ENCODE data around the gene TEX44. TPM values are rescaled to one million over a fixed set of nuclear protein-coding genes. Genes with fewer than 3 reads are reported as not detected.
"Not testable (repeated sequence)": the region's sequence is repeated elsewhere in the genome, so short reads cannot be mapped to it uniquely, and the experiment has no call there.

Gene TEX44
- not detected in 2 replicates for total RNA-seq

GRCh38 chr2:231592636-231593145 is at the start of gene TEX44:
TEX44 (plus strand) TSS chr2:231592864; CDS start chr2:231592952, 88 bp downstream.
- Mint-ChIP-seq H3K4me3 (ENCODE audit: low read depth) (no peak within 1 kb of the TSS), H3K9me3 (no peaks in the 10 kb centered on the region), H3K27ac (no peak within 1 kb of the TSS), H3K27me3 (ENCODE audit: low read depth) (peaks cover 2% of the 10 kb centered on the region), H3K4me1 (ENCODE audit: low read depth) (no peaks in the 10 kb centered on the region), H3K36me3 (ENCODE audit: low read depth) (no peaks in the 10 kb centered on the region)
- intact Hi-C loops (cut with micrococcal nuclease), result no loop called here
- no peak for DNase-seq (ENCODE audit: low spot score)

DNA sequence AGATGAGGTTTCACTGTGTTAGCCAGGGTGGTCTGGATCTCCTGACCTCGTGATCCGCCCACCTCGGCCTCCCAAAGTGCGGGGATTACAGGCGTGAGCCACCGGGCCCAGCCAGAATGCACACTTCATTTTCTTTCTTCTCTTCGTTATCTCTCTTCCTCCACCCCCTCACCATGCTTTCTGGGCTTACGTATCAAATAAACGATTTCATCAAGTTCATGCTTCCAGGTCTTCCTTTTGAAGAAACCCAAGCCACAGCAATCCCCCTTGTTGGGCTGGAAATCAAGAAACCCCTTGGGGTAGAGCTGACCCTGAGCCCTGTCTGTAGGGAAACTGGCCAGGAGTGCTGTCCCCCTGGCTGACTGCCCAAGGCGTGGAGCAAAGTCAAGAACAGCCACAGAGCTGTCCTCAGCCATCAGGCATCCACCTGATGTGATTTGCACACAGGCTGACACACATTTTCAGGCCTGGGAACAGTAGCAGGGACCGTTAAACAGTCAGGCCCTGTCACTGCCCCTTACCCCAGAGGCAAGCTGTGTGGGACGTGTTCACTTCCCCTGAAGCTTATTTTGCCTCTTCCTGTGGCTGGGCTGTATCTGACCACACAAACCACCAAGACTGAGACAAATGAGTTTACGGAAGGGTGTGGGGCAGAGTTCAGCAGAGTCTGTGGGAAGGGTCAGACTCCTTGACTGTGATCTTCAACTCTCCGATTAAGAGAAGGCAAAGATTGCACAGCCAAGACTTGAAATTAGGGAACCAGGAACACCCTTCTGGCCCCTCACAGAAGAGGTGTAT is 47.4 kb upstream of the TEX44 start:
- peak; percentile 78 for DNase-seq (ENCODE audit: low spot score)
- peaks cover 40% of the 10 kb centered on the region for H3K4me1 Mint-ChIP-seq (ENCODE audit: low read depth)
- H3K27ac Mint-ChIP-seq, result peak overlapping the region; percentile 99
- peaks cover 24% of the 10 kb centered on the region for H3K9me3 Mint-ChIP-seq
- peaks cover 33% of the 10 kb centered on the region for H3K36me3 Mint-ChIP-seq (ENCODE audit: low read depth)
- H3K27me3 Mint-ChIP-seq (ENCODE audit: low read depth), result peaks cover 8% of the 10 kb centered on the region
- H3K4me3 Mint-ChIP-seq (ENCODE audit: low read depth), result peak overlapping the region; percentile 78
- intact Hi-C loops (cut with micrococcal nuclease), result loop anchor here (1.0 to 2.0 kb wide), 3 partner anchors 13 to 21 kb away; partner anchors contain the start of gene NMUR1

DNA sequence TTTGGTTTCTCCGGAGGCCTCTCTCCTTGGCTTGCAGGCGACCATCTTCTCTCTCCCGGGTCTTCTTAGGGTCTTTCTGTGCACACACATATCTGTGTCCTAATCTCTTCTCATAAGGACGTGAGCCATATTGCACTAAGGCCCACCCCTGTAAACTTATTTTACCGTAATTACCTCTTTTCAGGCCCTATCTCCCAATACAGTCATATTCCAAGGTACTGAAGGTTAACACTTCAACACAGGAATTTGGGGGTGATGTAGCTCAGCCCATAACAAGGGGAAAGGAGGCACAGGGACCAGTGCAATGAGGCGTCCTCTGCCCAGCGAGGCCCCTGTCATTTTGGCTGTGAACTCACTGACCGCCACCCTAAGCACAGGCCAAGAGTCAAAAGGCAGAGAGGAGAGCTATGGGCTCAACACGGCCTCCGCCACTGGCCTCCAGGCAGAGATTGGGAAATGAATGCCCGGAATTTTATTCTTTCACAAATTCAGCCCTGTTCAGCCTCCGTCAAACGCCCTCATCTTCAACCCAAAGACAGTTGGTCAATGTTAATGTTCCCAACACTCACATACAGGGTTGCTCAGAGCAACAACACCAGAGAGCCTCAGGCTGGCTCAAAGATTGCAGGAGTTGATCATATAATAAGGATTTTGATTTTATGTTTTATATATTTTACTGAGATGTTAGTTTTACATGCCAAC is 46.5 kb upstream of the TEX44 start:
- no peak for DNase-seq (ENCODE audit: low spot score)
- Mint-ChIP-seq H3K36me3 (ENCODE audit: low read depth) (peaks cover 34% of the 10 kb centered on the region), H3K27ac (peak overlapping the region; percentile 99), H3K4me3 (ENCODE audit: low read depth) (peak overlapping the region; percentile 78), H3K4me1 (ENCODE audit: low read depth) (peaks cover 40% of the 10 kb centered on the region), H3K9me3 (peaks cover 28% of the 10 kb centered on the region), H3K27me3 (ENCODE audit: low read depth) (peaks cover 8% of the 10 kb centered on the region)
- intact Hi-C loops (cut with micrococcal nuclease), result no loop called here

DNA sequence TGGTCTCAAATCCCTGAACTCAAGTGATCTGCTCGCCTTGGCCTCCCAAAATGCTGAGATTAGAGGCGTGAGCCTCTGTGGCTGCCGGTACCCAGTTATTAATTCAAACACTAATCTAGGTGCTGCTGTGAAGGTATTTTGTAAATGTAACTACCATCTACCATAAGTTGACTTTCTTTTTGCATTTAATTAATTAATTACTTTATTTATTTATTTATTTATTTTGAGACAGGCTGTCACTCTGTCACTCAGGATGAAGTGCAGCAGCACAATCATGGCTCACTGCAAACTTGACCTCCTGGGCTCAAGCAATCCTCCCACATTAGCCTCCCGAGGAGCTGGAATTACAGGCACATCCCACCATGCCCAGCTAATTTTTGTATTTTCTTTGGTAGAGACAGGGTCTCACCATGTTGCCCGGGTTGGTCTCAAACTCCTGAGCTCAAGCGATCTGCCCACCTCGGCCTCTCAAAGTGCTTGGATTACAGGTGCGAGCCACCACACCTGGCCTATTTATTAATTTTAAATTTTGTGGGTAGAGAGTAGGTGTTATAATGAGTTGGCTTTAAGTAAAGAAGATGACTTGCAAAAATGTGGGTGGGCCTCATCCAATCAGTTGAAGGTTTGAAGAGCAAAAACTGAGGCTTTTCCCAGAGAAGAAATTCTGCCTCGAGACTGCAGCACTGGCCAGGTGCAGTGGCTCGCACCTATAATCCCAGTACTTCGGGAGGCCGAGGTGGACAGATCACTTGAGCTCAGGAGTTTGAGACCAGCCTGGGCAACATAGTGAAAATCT is 45.2 kb upstream of the TEX44 start:
- intact Hi-C loops (cut with micrococcal nuclease), result no loop called here
- Mint-ChIP-seq H3K4me3 (ENCODE audit: low read depth) (no peak overlapping the region), H3K36me3 (ENCODE audit: low read depth) (peaks cover 29% of the 10 kb centered on the region), H3K27ac (no peak overlapping the region), H3K27me3 (ENCODE audit: low read depth) (peaks cover 8% of the 10 kb centered on the region), H3K9me3 (peaks cover 27% of the 10 kb centered on the region), H3K4me1 (ENCODE audit: low read depth) (peaks cover 34% of the 10 kb centered on the region)
- DNase-seq (ENCODE audit: low spot score), result no peak

DNA sequence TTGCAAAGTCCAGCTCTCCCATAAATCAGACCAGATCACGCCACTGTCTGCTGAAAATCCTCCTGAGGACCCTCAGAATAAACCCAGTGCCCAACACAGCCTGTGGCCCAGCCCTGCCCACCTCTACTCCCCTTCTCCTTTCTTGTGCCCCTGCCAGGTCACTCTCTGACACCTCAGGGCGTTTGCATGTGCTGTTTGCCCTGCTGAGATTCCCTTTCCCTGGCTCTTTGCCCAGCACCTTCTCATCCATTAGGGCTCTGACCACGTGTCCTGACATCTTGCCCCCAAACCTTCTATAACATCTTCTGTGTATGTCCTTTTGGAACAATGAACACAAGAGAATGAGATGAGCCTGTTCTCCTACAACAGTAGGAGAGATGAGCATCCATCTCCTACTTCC is 43.9 kb upstream of the TEX44 start:
- Mint-ChIP-seq H3K36me3 (ENCODE audit: low read depth) (peaks cover 30% of the 10 kb centered on the region), H3K27me3 (ENCODE audit: low read depth) (peaks cover 8% of the 10 kb centered on the region), H3K4me3 (ENCODE audit: low read depth) (no peak overlapping the region), H3K4me1 (ENCODE audit: low read depth) (peaks cover 36% of the 10 kb centered on the region), H3K9me3 (peaks cover 28% of the 10 kb centered on the region), H3K27ac (no peak overlapping the region)
- intact Hi-C loops (cut with micrococcal nuclease), result no loop called here
- DNase-seq (ENCODE audit: low spot score), result no peak

DNA sequence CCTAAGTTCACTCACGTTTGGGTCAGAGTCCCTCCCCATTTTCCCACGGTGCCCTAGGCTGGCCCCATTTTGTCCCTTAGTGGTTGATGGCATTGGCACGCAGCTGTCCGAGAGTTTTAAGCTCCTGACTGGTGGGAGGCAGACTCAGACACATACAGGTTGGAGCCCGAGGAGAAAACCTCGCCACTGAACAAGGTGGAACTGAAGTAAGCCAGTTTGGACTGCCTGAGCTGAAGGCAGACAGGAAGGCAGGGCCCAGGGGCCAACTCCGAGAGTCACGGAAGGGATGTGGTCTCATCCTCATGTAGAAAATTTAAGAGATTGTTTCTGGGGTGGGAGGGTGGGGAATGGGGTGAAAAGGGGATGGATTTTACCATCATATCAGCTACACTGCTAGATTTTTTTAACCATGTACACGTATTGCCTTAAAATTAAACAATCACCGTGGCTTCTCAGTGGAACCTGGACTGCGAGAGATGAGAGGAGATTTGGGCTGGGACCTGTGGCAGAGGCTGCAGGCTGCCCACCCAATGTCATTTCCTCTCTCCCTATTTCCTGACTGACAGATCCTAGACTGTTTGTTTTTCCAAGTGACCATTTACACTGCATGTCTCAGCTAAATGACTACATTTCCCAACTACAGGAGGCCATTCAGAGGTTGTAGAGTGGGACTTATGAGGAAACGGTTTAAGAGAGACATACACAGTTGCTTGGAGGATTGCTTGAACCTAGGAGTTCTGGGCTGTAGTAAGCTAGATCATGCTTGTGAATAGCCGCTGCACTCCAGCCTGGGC is 43.0 kb upstream of the TEX44 start:
- H3K4me1 Mint-ChIP-seq (ENCODE audit: low read depth), result peaks cover 45% of the 10 kb centered on the region
- no peak overlapping the region for H3K27ac Mint-ChIP-seq
- H3K36me3 Mint-ChIP-seq (ENCODE audit: low read depth), result peaks cover 31% of the 10 kb centered on the region
- H3K27me3 Mint-ChIP-seq (ENCODE audit: low read depth), result peaks cover 8% of the 10 kb centered on the region
- intact Hi-C loops (cut with micrococcal nuclease), result no loop called here
- DNase-seq (ENCODE audit: low spot score), result no peak
- peaks cover 29% of the 10 kb centered on the region for H3K9me3 Mint-ChIP-seq
- no peak overlapping the region for H3K4me3 Mint-ChIP-seq (ENCODE audit: low read depth)

DNA sequence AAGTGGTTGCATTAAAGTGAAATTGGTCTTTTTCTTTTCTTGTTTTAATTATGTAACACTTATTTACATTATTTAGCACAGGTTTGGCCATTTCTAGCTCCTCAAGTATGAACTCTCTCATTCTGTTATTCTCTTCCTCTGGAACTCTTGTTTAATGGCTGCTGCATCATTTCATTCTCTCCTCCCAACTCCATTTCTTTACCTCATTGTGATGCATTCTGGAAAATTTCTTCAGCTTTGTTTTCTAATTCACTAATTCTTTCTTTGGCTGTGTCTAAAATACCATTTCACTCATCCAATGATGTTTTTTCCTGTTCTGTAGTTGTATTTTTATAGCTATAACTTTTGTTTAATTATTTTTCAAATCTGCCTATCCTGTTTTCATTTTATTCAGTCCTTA is 39.9 kb upstream of the TEX44 start:
- intact Hi-C loops (cut with micrococcal nuclease), result no loop called here
- H3K9me3 Mint-ChIP-seq, result peaks cover 25% of the 10 kb centered on the region

GRCh38 chr2:231554327-231554726 is 38.3 kb upstream of the TEX44 start:
- Mint-ChIP-seq H3K4me3 (ENCODE audit: low read depth) (peak overlapping the region; percentile 71), H3K27me3 (ENCODE audit: low read depth) (peaks cover 4% of the 10 kb centered on the region), H3K36me3 (ENCODE audit: low read depth) (peaks cover 21% of the 10 kb centered on the region), H3K27ac (no peak overlapping the region), H3K4me1 (ENCODE audit: low read depth) (peaks cover 37% of the 10 kb centered on the region), H3K9me3 (peaks cover 25% of the 10 kb centered on the region)
- intact Hi-C loops (cut with micrococcal nuclease), result no loop called here
- DNase-seq (ENCODE audit: low spot score), result no peak

More for the DNA sequence above, 39.9 kb upstream of the TEX44 start:
- Mint-ChIP-seq H3K4me3 (ENCODE audit: low read depth) (no peak overlapping the region), H3K36me3 (ENCODE audit: low read depth) (peaks cover 26% of the 10 kb centered on the region), H3K27me3 (ENCODE audit: low read depth) (peaks cover 8% of the 10 kb centered on the region), H3K27ac (no peak overlapping the region), H3K4me1 (ENCODE audit: low read depth) (peaks cover 43% of the 10 kb centered on the region)
- no peak for DNase-seq (ENCODE audit: low spot score)

DNA sequence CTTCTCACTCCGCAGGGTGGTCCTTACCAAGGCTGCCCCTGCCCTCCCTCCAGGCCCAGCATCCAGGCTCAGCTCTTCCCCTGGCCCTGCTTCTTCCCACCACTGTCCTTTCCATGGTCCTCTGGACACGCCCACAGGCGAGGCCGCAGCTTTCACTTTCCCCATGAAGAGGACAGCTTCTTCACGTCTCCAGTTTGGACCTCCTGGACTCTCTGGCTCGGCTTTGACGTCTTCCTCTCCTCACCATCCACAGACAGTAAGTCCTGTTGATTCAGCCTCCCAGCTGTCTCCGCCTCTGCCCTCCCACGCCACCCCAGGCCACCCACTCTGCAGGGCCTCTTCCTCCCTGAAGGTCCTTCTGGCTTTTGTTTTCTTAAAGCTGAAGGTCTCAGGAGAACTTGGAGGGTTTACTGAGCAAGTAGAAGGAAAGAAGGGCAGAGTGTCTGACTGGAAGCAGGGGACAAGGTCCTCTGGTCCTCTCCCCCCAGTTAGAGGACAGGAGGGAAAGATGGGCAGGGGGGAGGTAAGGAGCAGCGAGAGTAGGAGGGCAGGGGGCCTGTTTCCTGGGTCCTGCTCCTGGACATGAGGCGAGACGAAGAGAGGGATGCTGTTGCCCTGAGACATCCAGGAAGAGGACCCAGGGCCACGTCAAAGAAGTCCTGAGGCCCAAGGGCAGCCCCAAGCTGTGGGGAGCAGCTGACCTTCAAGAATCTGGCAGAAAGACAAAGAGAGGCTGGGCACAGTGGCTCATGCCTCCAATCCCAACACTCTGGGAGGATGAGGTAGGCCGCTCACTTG is 37.7 kb upstream of the TEX44 start:
- H3K27ac Mint-ChIP-seq, result peak overlapping the region; percentile 42
- peaks cover 33% of the 10 kb centered on the region for H3K4me1 Mint-ChIP-seq (ENCODE audit: low read depth)
- peaks cover 1% of the 10 kb centered on the region for H3K27me3 Mint-ChIP-seq (ENCODE audit: low read depth)
- H3K36me3 Mint-ChIP-seq (ENCODE audit: low read depth), result peaks cover 19% of the 10 kb centered on the region
- peak overlapping the region; percentile 71 for H3K4me3 Mint-ChIP-seq (ENCODE audit: low read depth)
- intact Hi-C loops (cut with micrococcal nuclease), result loop anchor here (5.0 kb wide), 1 partner anchor 73 kb away; no protein-coding TSS in a partner anchor
- peaks cover 25% of the 10 kb centered on the region for H3K9me3 Mint-ChIP-seq
- no peak for DNase-seq (ENCODE audit: low spot score)

DNA sequence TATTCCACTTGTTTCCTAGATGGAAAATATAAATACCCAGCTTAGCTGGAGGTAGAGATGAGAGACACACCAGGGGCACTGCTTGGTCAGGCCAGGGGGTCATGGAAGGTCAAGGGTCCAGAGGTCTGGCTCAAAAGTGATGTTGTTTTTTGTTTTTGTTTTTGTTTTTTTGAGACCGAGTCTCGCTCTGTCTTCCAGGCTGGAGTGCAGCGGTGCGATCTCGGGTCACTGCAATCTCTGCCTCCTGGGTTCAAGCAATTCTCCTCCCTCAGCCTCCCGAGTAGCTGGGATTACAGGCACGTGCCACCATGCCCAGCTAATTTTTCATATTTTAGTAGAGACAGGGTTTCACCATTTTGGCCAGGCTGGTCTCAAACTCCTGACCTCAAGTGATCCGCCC is 36.2 kb upstream of the TEX44 start:
- not testable (repeated sequence) for H3K27me3 Mint-ChIP-seq (ENCODE audit: low read depth); DNase-seq (ENCODE audit: low spot score); H3K4me3 Mint-ChIP-seq (ENCODE audit: low read depth); H3K27ac Mint-ChIP-seq
- intact Hi-C loops (cut with micrococcal nuclease), result loop anchor here (5.0 kb wide), 1 partner anchor 74 kb away; no protein-coding TSS in a partner anchor
- peaks cover 13% of the 10 kb centered on the region for H3K36me3 Mint-ChIP-seq (ENCODE audit: low read depth)
- H3K4me1 Mint-ChIP-seq (ENCODE audit: low read depth), result peaks cover 31% of the 10 kb centered on the region
- H3K9me3 Mint-ChIP-seq, result peaks cover 19% of the 10 kb centered on the region

- intact Hi-C loops (cut with micrococcal nuclease), result loop anchor here (1.0 to 5.0 kb wide), 2 partner anchors 27 to 75 kb away; partner anchors contain the start of gene NMUR1
- H3K27ac Mint-ChIP-seq, result no peak overlapping the region
Measured at GRCh38 chr2:231556981-231557380, 35.7 kb upstream of the TEX44 start.

More at GRCh38 chr2:231556981-231557380, 35.7 kb upstream of the TEX44 start:
- Mint-ChIP-seq H3K4me1 (ENCODE audit: low read depth) (peaks cover 31% of the 10 kb centered on the region), H3K36me3 (ENCODE audit: low read depth) (peaks cover 12% of the 10 kb centered on the region), H3K4me3 (ENCODE audit: low read depth) (no peak overlapping the region), H3K27me3 (ENCODE audit: low read depth) (no peaks in the 10 kb centered on the region), H3K9me3 (peaks cover 15% of the 10 kb centered on the region)
- DNase-seq (ENCODE audit: low spot score), result no peak

All from activated T-helper 2 cell treated with anti-CD3 and anti-CD28 coated beads, Interferon-gamma antibody, Interleukin-2, Interleukin-4, amounts not matched to agents 10 μg/mL and 5 μg/mL and 100 μg/mL, durations not matched to agents 14 hours and 24 hours and 36 hours (primary cell).